Liver (tissue), 3 donors: ENCODE measurements around the gene PDE6D.

ENCODE experiments used
- CTCF ChIP-seq: fragments of 150-350 bp; IDR thresholded peaks from 2 replicates; pipeline ENCODE4 v1.5.1; 2017; ENCODE audit warnings: improper control_type of control experiment, low read depth, low read length; ENCODE audit not compliant: missing input control
- HNF4G ChIP-seq: IDR thresholded peaks from 2 replicates; pipeline ENCODE4 v1.6.1; 2016; ENCODE audit warnings: antibody characterized with exemption
- donor health status: healthy.
- donor health status: healthy.

GRCh38 chr2:231704017-231704416 is 77.1 kb downstream of the PDE6D start:
- no peak for TF ChIP-seq HNF4G
- no peak for TF ChIP-seq CTCF
